GM10847 (cell line): Measurements from ENCODE around the gene REST.

Experiments used
- POLR2A ChIP-seq: IDR thresholded peaks from 2 replicates; pipeline ENCODE4 v1.6.1; 2011; ENCODE audit not compliant: insufficient read length; ENCODE audit errors: extremely low read depth

Gene REST

GRCh38 chr4:56961107-56961500 is 53.4 kb downstream of the REST start:
- no peak for TF ChIP-seq POLR2A

- no peak for TF ChIP-seq POLR2A
Measured at GRCh38 chr4:56971383-56971782, 63.7 kb downstream of the REST start.

- no peak for TF ChIP-seq POLR2A
Measured at GRCh38 chr4:56972389-56972788, 64.7 kb downstream of the REST start.

GRCh38 chr4:56972809-56973208 is 65.1 kb downstream of the REST start:
- no peak for TF ChIP-seq POLR2A

- no peak for TF ChIP-seq POLR2A
Measured at GRCh38 chr4:56973336-56973735, 65.6 kb downstream of the REST start.

- no peak for TF ChIP-seq POLR2A
Measured at GRCh38 chr4:56976283-56976836, 68.7 kb downstream of the REST start.

GRCh38 chr4:56976837-56977320 is 69.2 kb downstream of the REST start:
- no peak for TF ChIP-seq POLR2A

GRCh38 chr4:56977321-56978012 is 69.8 kb downstream of the REST start, which contains the start of gene NOA1:
Gene NOA1 (minus strand): TSS chr4:56977606. CDS start chr4:56977585, 21 bp downstream.
- TF ChIP-seq POLR2A, result peak; percentile 88

GRCh38 chr4:56978750-56979303 is 71.1 kb downstream of the REST start, which contains the start of gene POLR2B:
Gene POLR2B (plus strand): TSS chr4:56978896. CDS start chr4:56978986, 90 bp downstream.
- TF ChIP-seq POLR2A, result peak; percentile 72

GRCh38 chr4:56979421-56980072 is 71.8 kb downstream of the REST start:
- TF ChIP-seq POLR2A, result no peak

- TF ChIP-seq POLR2A, result no peak
Measured at GRCh38 chr4:56981795-56982201, 74.1 kb downstream of the REST start.

GRCh38 chr4:56986192-56986591 is 78.5 kb downstream of the REST start:
- TF ChIP-seq POLR2A, result no peak

- no peak for TF ChIP-seq POLR2A
Measured at GRCh38 chr4:56986952-56987351, 79.3 kb downstream of the REST start.

GRCh38 chr4:56990109-56990905 is 82.6 kb downstream of the REST start:
- no peak for TF ChIP-seq POLR2A

GRCh38 chr4:56995525-56995924 is 87.8 kb downstream of the REST start:
- TF ChIP-seq POLR2A, result no peak
